OCI-LY3 (cell line): ENCODE results near the gene FOLR1.

Experiments used
- EZH2phosphoT487 ChIP-seq: fragments of 200-600 bp; shearing (Covaris generic); IDR thresholded peaks from 2 replicates; pipeline ENCODE4 v1.6.1; 2018; ENCODE audit warnings: antibody characterized with exemption, mixed run types, low read depth
- TF ChIP-seq, protein P1 (sequence below): fragments of 200-600, 300-600 bp; sonication (generic); IDR thresholded peaks from 2 replicates; pipeline ENCODE4 v1.5.1; 2014; ENCODE audit warnings: antibody characterized with exemption, low read length, low read depth

DNA sequence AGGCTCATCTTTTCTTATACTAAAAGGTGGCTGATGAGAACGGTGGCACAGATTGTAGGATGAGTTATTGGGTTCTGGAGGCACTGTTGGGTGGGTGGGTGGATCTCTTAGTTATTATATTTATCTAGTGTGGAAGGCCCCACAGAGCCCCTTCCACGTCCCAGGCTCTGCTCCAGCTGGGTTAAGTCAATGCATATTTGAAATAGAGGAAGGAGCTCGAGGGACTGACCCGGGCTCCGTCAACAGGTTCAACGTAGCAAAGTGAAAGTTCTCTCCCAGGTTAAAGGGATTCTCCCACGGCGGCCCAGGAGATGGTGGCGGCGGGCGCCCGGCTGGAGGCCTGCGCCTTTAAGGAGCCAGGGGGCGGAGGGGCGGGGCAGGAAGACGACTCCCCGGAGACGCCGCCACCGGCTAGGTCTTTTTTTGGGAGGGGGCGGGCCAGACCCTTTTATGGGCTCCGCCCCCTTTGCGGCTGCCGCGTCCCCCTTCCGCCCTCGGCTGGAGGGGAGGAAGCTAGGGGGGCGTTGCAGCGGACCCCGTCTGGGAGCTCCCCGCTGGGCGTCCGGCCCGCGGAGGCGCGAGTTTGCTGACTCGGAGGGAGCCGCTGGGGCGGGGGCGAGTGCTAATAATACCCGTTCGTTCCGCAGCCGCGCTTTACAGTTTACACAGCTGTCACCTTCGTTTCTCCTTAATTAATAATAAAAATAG is 31.1 kb downstream of the FOLR1 start:
- TF ChIP-seq, protein P1, sequence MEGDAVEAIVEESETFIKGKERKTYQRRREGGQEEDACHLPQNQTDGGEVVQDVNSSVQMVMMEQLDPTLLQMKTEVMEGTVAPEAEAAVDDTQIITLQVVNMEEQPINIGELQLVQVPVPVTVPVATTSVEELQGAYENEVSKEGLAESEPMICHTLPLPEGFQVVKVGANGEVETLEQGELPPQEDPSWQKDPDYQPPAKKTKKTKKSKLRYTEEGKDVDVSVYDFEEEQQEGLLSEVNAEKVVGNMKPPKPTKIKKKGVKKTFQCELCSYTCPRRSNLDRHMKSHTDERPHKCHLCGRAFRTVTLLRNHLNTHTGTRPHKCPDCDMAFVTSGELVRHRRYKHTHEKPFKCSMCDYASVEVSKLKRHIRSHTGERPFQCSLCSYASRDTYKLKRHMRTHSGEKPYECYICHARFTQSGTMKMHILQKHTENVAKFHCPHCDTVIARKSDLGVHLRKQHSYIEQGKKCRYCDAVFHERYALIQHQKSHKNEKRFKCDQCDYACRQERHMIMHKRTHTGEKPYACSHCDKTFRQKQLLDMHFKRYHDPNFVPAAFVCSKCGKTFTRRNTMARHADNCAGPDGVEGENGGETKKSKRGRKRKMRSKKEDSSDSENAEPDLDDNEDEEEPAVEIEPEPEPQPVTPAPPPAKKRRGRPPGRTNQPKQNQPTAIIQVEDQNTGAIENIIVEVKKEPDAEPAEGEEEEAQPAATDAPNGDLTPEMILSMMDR = no peak; the same call in 1 of the 2 replicates
- TF ChIP-seq EZH2phosphoT487 = no peak
